GM19035 (cell line): Measurements from ENCODE around the gene SQSTM1.

Experiments used
- ATAC-seq: cut with Tn5 transposase; IDR thresholded peaks from one replicate; pipeline ENCODE4 v1.9.1; 2021; ENCODE audit not compliant: unreplicated experiment

SQSTM1 gene

GRCh38 chr5:179794575-179794974 lies 26.1 kb upstream of the SQSTM1 start:
- no peak for ATAC-seq

DNA sequence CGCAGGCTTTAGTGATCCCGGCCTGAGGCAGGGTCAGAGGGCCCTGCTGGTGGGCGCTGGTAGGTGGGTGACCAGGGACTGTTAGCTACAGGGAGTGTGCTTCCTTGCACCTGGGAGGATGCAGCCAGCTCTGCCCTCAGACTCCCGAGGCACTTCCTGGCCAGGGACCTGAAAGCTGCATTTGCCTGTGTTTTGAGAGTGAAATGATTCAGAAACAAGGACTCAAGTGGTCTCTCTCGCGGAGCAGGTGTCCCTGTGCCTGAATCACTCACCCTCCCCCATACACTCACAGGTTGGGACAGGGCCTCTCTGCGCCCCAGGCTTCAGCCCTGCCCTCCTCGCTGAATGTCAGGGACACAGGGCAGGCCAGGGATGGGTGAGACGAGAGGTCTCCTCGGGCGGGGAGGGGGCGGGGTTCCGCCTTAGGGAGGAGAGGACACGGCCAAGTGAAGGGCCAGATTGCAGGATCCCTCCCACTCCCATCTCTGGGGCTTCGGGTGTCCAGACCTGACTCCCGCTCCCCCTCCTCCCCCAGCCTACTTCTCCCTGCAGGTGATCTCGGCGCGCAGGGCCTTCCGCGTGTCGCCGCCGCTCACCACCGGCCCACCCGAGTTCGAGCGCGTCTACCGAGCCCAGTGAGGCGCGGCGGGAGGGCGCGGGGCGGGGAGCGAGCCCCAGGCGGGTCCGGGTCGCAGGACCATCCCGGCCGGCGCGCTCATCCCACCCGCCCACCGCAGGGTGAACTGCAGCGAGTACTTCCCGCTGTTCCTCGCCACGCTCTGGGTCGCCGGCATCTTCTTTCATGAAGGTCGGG lies 25.4 kb upstream of the SQSTM1 start:
- no peak for ATAC-seq

- ATAC-seq, result peak; percentile 82
Observed at GRCh38 chr5:179795863-179796833, 24.6 kb upstream of the SQSTM1 start.

DNA sequence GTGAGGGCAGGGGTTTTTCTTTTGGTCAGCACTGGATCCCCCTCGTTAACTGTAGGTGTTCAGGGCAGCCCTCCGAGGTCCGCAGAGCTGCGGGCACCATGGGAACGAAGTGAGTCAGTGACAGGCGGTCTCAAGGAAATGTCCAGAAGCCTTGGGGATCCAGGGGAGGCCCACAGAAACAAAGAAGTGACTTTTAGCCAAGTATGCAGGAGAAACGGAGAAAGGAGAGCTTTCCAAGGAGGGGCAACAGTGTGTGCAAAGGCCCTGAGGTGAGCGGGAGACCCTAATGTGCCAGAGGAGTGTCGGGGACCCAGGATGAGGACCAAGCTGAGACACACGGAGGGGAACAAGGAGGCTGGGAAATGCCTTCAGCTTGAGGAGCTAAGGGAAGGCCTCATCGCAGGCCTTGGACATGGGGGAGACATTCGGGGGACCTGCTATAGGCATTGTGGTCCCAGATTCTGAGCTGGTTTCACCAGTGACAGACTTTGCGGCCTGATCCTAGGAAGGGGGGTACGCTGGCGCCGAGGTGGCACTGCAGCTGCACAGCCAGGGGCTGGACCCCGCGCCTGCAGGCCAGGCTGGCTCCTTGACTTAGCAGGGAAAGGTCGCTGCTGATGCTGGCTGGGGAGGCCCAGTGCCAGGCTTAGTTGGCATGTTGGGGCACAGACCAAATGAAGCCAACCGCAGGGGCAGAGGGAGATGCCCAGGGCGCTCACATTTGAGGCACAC lies 23.7 kb upstream of the SQSTM1 start:
- no peak for ATAC-seq

DNA sequence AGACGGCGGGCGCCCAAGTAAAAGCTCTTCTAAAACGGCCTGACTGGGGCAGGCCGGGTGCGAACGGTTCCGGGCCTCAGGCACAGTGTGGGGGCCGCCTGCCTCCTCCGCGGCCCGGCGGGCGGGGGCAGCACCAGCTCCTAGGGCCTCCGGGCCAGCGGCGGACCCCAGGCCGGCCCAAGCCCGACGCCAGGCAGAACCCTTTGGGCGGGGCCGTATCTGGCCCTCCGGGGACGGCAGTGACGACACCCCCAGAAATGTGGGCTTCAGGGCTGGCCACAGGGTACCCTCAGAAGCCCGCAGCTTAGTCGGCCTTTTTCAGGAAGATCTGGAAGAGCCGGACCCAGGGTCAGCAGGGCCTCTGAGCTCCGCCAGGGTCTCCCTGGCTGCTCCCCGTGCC lies 23.0 kb upstream of the SQSTM1 start:
- no peak for ATAC-seq

DNA sequence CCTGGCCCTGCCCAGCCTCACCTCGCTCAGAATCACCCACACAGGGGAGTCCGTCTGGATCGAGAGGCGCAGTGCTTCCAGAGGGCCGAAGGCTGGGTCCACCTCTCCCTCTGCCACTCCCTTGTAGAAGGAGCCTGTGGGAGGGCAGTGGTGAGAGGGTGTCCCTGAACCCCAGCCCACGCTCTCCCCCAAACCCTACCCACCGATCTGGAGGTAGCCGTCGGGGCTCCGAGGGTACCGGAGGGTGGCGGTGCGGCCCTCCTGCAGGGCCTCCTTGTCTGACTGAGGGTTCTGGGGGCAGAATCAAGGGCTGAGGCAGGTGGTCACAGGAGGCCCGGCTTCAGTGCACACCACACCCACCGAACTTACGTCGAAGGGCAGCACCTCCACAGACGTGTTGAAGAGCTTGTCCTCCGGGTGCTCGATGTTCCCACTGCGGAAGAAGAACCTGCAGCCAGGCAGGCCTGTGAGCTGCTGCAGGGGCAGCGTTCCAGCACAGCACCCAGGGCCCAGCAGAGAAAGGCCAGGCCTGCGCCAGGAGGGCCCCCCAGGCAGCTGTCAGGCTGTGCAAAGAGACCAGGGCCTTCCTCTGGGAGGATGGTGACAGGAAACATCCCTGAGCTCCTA lies 22.4 kb upstream of the SQSTM1 start:
- no peak for ATAC-seq

DNA sequence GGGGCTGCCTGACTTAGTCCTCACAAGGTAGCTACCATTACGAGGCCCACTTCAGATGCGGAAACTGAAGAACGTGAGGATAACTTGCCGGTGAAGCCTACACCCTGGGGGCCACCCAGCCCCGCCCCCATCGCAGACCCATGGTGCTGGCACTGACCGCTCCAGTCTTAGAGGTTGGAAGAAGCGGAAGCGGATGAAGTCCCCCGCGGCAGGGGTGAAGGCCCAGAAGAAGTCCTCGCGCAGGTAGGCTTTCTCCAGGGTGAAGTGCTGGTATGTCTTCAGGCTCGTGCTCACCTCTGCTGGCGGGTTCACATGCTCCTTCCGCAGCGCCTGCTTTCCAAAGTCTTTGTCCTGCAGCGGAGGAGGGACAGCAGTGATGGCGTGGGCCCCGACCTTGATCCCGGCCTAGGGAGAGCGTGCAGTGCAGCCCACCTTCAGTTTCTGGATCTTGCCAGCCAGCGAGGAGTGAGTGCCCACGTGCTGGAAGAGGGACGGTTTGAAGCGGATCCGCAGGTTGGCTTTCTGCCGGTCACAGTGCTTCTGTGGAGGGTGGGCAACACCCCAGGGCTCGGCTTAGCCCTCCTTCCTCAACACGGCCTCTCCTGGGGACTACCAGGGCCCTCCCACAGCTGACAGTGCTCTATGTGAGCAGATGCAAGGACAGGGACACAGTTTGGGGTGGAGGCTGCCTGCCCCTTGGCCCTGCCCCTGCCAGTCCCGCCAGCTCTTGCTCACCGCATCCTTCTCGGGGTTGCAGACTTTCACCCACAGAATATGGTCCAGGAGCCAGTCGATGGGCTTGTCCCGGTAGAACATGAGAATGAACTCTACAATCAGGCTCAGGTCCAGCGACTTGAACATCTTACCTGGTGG lies 21.7 kb upstream of the SQSTM1 start:
- no peak for ATAC-seq

DNA sequence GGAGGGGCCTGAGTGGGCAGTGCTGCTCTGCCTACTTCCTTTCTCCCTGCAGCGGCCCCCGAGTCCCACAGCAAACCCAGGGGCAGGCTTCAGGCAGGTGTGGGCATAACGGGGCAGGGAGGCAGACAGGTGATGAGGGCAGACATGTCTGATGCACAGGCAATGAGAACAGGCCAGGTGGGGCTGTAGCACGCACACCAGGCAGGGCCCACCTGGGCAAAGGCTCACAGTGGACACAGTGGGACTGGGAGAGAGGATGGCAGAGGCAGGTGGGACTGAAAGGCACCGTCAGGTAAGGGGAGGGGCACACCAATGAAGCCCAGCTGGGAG lies 21.1 kb upstream of the SQSTM1 start:
- ATAC-seq, result no peak

- ATAC-seq, result no peak
Observed at GRCh38 chr5:179800071-179800695, 20.5 kb upstream of the SQSTM1 start.

GRCh38 chr5:179800696-179801201 lies 20.0 kb upstream of the SQSTM1 start:
- no peak for ATAC-seq

GRCh38 chr5:179801304-179802206 lies 19.1 kb upstream of the SQSTM1 start:
- ATAC-seq, result no peak

- ATAC-seq, result no peak
Observed at GRCh38 chr5:179802207-179802883, 18.4 kb upstream of the SQSTM1 start.

DNA sequence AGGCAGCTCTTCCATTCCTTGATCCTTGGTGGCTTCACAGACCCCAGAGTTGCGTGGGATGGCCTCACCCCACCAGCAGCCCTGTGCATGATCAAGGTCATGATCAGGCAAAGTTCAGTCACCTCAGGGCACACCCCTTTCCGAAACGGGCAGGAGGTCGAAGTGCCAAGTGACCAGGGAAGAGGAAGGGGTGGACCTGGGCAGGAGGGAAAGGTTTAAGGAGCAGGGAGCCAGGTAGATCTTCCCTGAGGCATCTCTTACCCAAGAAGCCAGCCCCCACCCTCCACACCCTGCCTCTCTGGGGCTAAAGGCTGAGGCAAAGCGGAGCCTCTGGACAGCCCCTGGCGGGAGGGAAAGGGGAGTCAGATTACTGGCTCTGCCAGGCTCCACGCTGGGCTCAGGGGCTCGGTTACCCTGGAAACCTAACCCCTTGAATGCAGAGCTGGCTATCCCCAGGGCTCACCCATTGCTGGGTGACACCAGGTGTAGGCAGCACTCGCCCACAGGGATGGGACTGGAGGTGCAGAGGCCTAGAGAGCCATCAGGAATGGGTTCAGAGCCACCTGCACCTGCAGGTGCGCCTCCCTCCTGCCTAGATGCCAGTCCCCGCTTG lies 17.6 kb upstream of the SQSTM1 start:
- ATAC-seq, result no peak

DNA sequence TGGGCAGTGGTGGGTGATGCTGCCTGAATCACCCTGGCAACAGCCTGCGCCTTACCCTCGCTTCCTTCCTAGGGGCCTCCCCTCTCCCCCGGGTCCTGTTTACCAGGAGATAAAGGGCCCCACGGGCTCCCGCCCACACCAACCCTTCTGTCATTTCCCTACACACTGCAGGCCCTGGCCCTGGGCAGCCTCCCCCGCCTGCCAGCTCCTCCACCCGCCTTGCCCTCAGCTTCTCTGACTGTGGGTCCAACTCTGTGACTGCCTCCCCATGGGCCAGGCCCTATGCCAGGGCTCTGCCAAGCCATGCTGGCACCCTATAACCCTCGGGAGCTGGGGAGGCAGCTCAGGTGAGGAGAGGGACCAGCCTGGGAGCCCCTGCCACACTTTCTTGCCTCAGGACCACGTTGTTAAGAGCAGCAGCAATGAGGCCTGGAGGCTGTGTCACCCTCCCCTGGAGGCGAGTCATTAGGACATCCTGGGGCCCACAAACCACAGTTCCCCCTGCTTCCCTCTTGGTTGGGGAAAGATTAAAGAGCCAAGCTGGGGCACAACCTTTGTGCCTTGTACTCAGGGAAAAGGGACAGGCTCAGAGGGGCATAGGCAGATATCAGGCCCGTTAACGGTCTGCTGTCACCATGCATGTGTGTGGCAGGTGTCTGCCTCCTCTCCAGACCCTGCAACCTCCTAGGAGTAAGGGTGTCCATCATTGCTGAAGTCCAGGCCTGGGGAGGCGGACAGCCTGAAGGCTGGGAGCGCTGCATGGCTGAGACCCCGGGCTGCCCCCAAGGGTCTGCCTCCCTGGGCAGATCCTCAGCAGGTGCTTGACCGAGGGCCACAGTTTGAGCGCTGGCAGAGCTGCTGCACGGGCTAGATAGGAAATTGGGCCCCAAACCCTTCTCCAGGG lies 16.8 kb upstream of the SQSTM1 start:
- ATAC-seq, result no peak

DNA sequence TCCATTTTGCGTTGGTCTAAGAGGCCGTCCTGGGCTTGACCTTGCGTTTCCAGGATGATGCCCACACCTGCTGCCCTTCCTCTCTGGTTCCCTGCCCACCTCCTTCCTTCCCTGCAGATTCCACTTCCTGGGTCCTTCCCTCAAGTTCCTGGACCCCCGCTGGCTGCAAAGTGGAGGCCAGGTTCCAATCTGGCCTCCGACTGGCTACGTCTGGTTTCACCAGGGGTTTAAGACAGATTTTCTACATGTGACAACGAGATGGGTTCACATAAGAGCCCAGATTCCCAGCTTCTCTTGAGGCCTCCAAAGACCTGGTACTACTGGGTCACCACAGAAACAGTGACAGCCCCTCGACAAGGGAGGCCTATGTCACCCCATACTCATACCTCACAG lies 16.2 kb upstream of the SQSTM1 start:
- no peak for ATAC-seq

- ATAC-seq, result no peak
Observed at GRCh38 chr5:179805070-179805528, 15.6 kb upstream of the SQSTM1 start.
